Epithelial cell of prostate (primary cell): ENCODE measurements around the gene STAT1.

Source experiments
- DNase-seq: peaks from one replicate; pipeline ENCODE4 v3.0.0-alpha.2; 2011; ENCODE audit warnings: low read depth, low spot score
- H3K27ac ChIP-seq: fragments of 450-650 bp; 2 replicates; pipeline ENCODE4 v1.5.1; 2017; ENCODE audit warnings: mild to moderate bottlenecking

Gene STAT1

GRCh38 chr2:190932514-190932913 lies 81.5 kb downstream of the STAT1 start:
- H3K27ac ChIP-seq: no peak overlapping the region
- DNase-seq: no peak

- DNase-seq: no peak
- no peak overlapping the region for H3K27ac ChIP-seq
Measured at GRCh38 chr2:190930411-190930810, 83.6 kb downstream of the STAT1 start.

GRCh38 chr2:190929919-190930318 lies 84.1 kb downstream of the STAT1 start:
- no peak for DNase-seq
- H3K27ac ChIP-seq: no peak overlapping the region

GRCh38 chr2:190927301-190927700 lies 86.7 kb downstream of the STAT1 start:
- peak overlapping the region; percentile 24 for H3K27ac ChIP-seq
- no peak for DNase-seq

- no peak for DNase-seq
- no peak overlapping the region for H3K27ac ChIP-seq
Measured at GRCh38 chr2:190922376-190922775, 91.6 kb downstream of the STAT1 start.

GRCh38 chr2:190920085-190920484 lies 93.9 kb downstream of the STAT1 start:
- H3K27ac ChIP-seq: no peak overlapping the region
- no peak for DNase-seq
